Vagina (tissue), 2 donors: ENCODE data around the gene RPL18.
"Not testable (repeated sequence)": the region's sequence is repeated elsewhere in the genome, so short reads cannot be mapped to it uniquely, and the experiment has no call there.

Experiments used
- POLR2A ChIP-seq, 2 donors: fragments of 450-650 bp; IDR thresholded peaks; one replicate each; pipeline ENCODE4 v1.6.1; 2017; ENCODE audit warnings: antibody characterized with exemption in 2 of 2, mild to moderate bottlenecking in 2 of 2, moderate library complexity in 2 of 2
- TF ChIP-seq, protein P1 (sequence below), 3 experiments: fragments of 450-650 bp in 2 of 3; fragments of 200-600 bp in 1 of 3; sonication (generic) in 1 of 3; IDR thresholded peaks; one replicate each; pipeline ENCODE4 v1.5.1; 2017 to 2019; ENCODE audit warnings: antibody characterized with exemption in 3 of 3, mild to moderate bottlenecking in 2 of 3, moderate library complexity in 2 of 3

DNA sequence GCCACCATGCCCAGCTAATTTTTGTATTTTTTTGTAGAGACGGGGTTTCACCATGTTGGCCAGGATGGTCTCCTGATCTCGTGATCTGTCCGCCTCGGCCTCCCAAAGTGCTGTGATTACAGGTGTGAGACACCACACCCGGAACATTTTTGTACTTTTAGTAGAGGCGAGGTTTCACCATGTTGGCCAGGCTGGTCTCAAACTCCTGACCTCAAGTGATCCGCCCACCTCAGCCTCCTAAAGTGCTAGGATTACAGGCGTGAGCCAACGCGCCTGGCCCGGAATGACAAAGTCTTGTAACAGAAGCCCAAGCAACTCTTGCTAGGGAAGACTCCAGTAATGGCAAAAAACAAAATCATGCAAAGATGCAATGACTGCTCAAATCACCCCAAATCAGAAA is 13.3 kb upstream of the RPL18 start:
- TF ChIP-seq POLR2A (IDR thresholded peaks at IDR 0.05): not testable (repeated sequence)
- TF ChIP-seq, protein P1, sequence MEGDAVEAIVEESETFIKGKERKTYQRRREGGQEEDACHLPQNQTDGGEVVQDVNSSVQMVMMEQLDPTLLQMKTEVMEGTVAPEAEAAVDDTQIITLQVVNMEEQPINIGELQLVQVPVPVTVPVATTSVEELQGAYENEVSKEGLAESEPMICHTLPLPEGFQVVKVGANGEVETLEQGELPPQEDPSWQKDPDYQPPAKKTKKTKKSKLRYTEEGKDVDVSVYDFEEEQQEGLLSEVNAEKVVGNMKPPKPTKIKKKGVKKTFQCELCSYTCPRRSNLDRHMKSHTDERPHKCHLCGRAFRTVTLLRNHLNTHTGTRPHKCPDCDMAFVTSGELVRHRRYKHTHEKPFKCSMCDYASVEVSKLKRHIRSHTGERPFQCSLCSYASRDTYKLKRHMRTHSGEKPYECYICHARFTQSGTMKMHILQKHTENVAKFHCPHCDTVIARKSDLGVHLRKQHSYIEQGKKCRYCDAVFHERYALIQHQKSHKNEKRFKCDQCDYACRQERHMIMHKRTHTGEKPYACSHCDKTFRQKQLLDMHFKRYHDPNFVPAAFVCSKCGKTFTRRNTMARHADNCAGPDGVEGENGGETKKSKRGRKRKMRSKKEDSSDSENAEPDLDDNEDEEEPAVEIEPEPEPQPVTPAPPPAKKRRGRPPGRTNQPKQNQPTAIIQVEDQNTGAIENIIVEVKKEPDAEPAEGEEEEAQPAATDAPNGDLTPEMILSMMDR (IDR thresholded peaks at IDR 0.05): not testable (repeated sequence)
